Measurements from ENCODE around the gene MERTK. TPM values are rescaled to one million over a fixed set of nuclear protein-coding genes. Genes with fewer than 3 reads are reported as not detected.

MERTK gene
- total and polyA plus RNA-seq, 10 of the 15 experiments (the other 5 are each of a cell fraction or from before 2014, with no cell fraction given), result 0.13 to 30.6 (median 0.50) TPM

GRCh38 chr2:111905990-111906735 is 7.8 kb downstream of the MERTK start (continued):
- TF ChIP-seq ZBTB11 (CRISPR knock-in tag; IDR thresholded peaks at IDR 0.05), result no peak
- no peak; the same call in 1 of the 2 replicates for TF ChIP-seq FOXK2 (IDR thresholded peaks at IDR 0.05)
- TF ChIP-seq ZNF687 (IDR thresholded peaks at IDR 0.05), result 0 out of 2 replicates have a peak, but pooled peaks have one; percentile 61
- 0 out of 2 replicates have a peak, but pooled peaks have one; percentile 15 for TF ChIP-seq MEF2A (IDR thresholded peaks at IDR 0.05; ENCODE audit: insufficient read depth, low read depth, low read length)
- TF ChIP-seq GATAD2B (conservative IDR thresholded peaks at IDR 0.05; ENCODE audit: low read depth), result peak; percentile 32; the same call in 1 of the 2 replicates
- no peak for TF ChIP-seq YBX1 (IDR thresholded peaks at IDR 0.05)

All from GM12878 (cell line).